ENCODE measurements around the gene PTPRN2.

The PTPRN2 gene

GRCh38 chr7:157521061-157521731 lies 1066.4 kb downstream of the PTPRN2 start:
- no peak for DNase-seq (ENCODE audit: low read depth)
- TF ChIP-seq CTCF (IDR thresholded peaks at IDR 0.05; ENCODE audit: control insufficient read depth, extremely low read depth, insufficient read depth): no peak

GRCh38 chr7:157520249-157520648 lies 1067.4 kb downstream of the PTPRN2 start:
- no peak for DNase-seq (ENCODE audit: low read depth)
- H3K4me3 ChIP-seq (ENCODE audit: low read depth, low read length): no peak overlapping the region
- TF ChIP-seq CTCF (IDR thresholded peaks at IDR 0.05; ENCODE audit: control insufficient read depth, extremely low read depth, insufficient read depth): no peak

More at GRCh38 chr7:157521061-157521731, 1066.4 kb downstream of the PTPRN2 start:
- no peak overlapping the region for H3K4me3 ChIP-seq (ENCODE audit: low read depth, low read length)

GRCh38 chr7:157519798-157520244 lies 1067.8 kb downstream of the PTPRN2 start:
- no peak overlapping the region for H3K4me3 ChIP-seq (ENCODE audit: low read depth, low read length)
- no peak for TF ChIP-seq CTCF (IDR thresholded peaks at IDR 0.05; ENCODE audit: control insufficient read depth, extremely low read depth, insufficient read depth)
- no peak for DNase-seq (ENCODE audit: low read depth)

- no peak for TF ChIP-seq CTCF (IDR thresholded peaks at IDR 0.05; ENCODE audit: control insufficient read depth, extremely low read depth, insufficient read depth)
- H3K4me3 ChIP-seq (ENCODE audit: low read depth, low read length): no peak overlapping the region
- no peak for DNase-seq (ENCODE audit: low read depth)
Measured at GRCh38 chr7:157519246-157519645, 1068.4 kb downstream of the PTPRN2 start.

- no peak overlapping the region for H3K4me3 ChIP-seq (ENCODE audit: low read depth, low read length)
- no peak for TF ChIP-seq CTCF (IDR thresholded peaks at IDR 0.05; ENCODE audit: control insufficient read depth, extremely low read depth, insufficient read depth)
- DNase-seq (ENCODE audit: low read depth): no peak
Measured at GRCh38 chr7:157518514-157519175, 1069.0 kb downstream of the PTPRN2 start.

GRCh38 chr7:157517782-157518513 lies 1069.7 kb downstream of the PTPRN2 start:
- TF ChIP-seq CTCF (IDR thresholded peaks at IDR 0.05; ENCODE audit: control insufficient read depth, extremely low read depth, insufficient read depth): no peak
- no peak for DNase-seq (ENCODE audit: low read depth)
- no peak overlapping the region for H3K4me3 ChIP-seq (ENCODE audit: low read depth, low read length)

All from LNCaP clone FGC (cell line).